Measurements from ENCODE around the gene TOE1. TPM values are rescaled to one million over a fixed set of nuclear protein-coding genes. Genes with fewer than 3 reads are reported as not detected.
"Not testable (repeated sequence)": the region's sequence is repeated elsewhere in the genome, so short reads cannot be mapped to it uniquely, and the experiment has no call there.

The TOE1 gene
- total RNA-seq, 1 experiment from 2014 or later, result 18.2 TPM

DNA sequence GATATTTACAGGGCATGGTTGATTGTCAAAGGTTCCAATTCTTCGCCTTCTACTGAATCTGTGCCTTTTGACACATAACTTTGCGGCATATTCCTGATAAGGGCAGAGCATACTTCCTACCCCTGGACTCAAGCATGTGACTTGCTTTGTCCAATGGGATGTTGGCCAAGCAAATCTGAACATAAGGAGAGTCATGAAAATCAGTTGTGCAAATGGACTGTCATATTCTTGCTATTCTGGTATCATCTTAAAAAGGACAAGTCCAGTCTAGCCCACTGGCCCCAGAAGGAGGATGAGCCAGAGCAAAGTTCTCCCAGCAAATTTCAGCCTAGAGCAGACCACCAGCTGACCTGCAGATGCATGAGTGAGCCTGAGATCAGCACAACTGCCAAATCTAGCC is 41.3 kb downstream of the TOE1 start:
- POLR2A ChIA-PET (ENCODE audit: unreplicated experiment), result no interaction called here
- Histone ChIP-seq H2AFZ (ENCODE audit: low read length) (no peak overlapping the region), H3K27me3 (ENCODE audit: low read length) (no peaks in the 10 kb centered on the region), H3K4me2 (ENCODE audit: low read length) (no peak overlapping the region), H4K20me1 (ENCODE audit: low read length) (no peaks in the 10 kb centered on the region), H3K79me2 (ENCODE audit: low read length) (no peaks in the 10 kb centered on the region), H3K9me2 (replicated peaks; ENCODE audit: low read length) (no peaks in the 10 kb centered on the region), H3F3A (ENCODE audit: low read length, unreplicated experiment) (no peaks in the 10 kb centered on the region), H3K4me3 (ENCODE audit: low read length) (no peak overlapping the region), H3K4me1 (ENCODE audit: insufficient read depth, low read length) (no peaks in the 10 kb centered on the region), H3K9me3 (ENCODE audit: low read length) (no peaks in the 10 kb centered on the region), H3K27ac (ENCODE audit: low read length) (no peak overlapping the region), H3K36me3 (ENCODE audit: low read depth, low read length) (no peaks in the 10 kb centered on the region), H3K9ac (ENCODE audit: low read length) (no peak overlapping the region)
- DNase-seq (no peak), ATAC-seq (no peak)
- CTCF ChIA-PET, result no interaction called here
- TF ChIP-seq CTCF (conservative IDR thresholded peaks at IDR 0.05; ENCODE audit: low read depth, low read length), result no peak
- TF ChIP-seq EZH2 (IDR thresholded peaks at IDR 0.05; ENCODE audit: low read length, unreplicated experiment), result no peak
- TF ChIP-seq EZH2phosphoT487 (IDR thresholded peaks at IDR 0.05; ENCODE audit: borderline replicate concordance, low read length), result no peak
- intact Hi-C loops (cut with micrococcal nuclease), result no loop called here
- no TSS peak for BruUV-seq (replicated peaks)

- ATAC-seq, result no peak
Measured at GRCh38 chr1:45383191-45383590, 43.2 kb downstream of the TOE1 start.

GRCh38 chr1:45384213-45384612 is 44.2 kb downstream of the TOE1 start:
- DNase-seq; H3K4me1 ChIP-seq (ENCODE audit: insufficient read depth, low read length); H4K20me1 ChIP-seq (ENCODE audit: low read length); H3K9me3 ChIP-seq (ENCODE audit: low read length); H3K27me3 ChIP-seq (ENCODE audit: low read length); intact Hi-C loops (cut with micrococcal nuclease); H3K4me2 ChIP-seq (ENCODE audit: low read length); H3K4me3 ChIP-seq (ENCODE audit: low read length); ATAC-seq; H3K9me2 ChIP-seq (replicated peaks; ENCODE audit: low read length); H3K36me3 ChIP-seq (ENCODE audit: low read depth, low read length); H3K27ac ChIP-seq (ENCODE audit: low read length); BruUV-seq (replicated peaks); H3K9ac ChIP-seq (ENCODE audit: low read length); H2AFZ ChIP-seq (ENCODE audit: low read length); H3F3A ChIP-seq (ENCODE audit: low read length, unreplicated experiment); H3K79me2 ChIP-seq (ENCODE audit: low read length): not testable (repeated sequence)
- ChIA-PET POLR2A (ENCODE audit: unreplicated experiment) (interaction anchor here (0.6 kb wide), 1 partner anchor 489 kb away, joined by 6 read pairs; no protein-coding TSS in a partner anchor), CTCF (interaction anchor here (0.6 kb wide), 1 partner anchor 476 kb away, joined by 10 read pairs; no protein-coding TSS in a partner anchor)

More at GRCh38 chr1:45383191-45383590, 43.2 kb downstream of the TOE1 start:
- no peaks in the 10 kb centered on the region for H3F3A ChIP-seq (ENCODE audit: low read length, unreplicated experiment)
- no peak overlapping the region for H2AFZ ChIP-seq (ENCODE audit: low read length)
- no peaks in the 10 kb centered on the region for H3K79me2 ChIP-seq (ENCODE audit: low read length)
- CTCF ChIA-PET, result no interaction called here
- no TSS peak for BruUV-seq (replicated peaks)
- H3K9me2 ChIP-seq (replicated peaks; ENCODE audit: low read length), result no peaks in the 10 kb centered on the region
- no peak overlapping the region for H3K4me2 ChIP-seq (ENCODE audit: low read length)
- POLR2A ChIA-PET (ENCODE audit: unreplicated experiment), result interaction anchor here (0.6 kb wide), 1 partner anchor 80 kb away, joined by 10 read pairs; no protein-coding TSS in a partner anchor
- TF ChIP-seq EZH2phosphoT487 (IDR thresholded peaks at IDR 0.05; ENCODE audit: borderline replicate concordance, low read length), result no peak
- TF ChIP-seq EZH2 (IDR thresholded peaks at IDR 0.05; ENCODE audit: low read length, unreplicated experiment), result no peak
- no peak for TF ChIP-seq CTCF (conservative IDR thresholded peaks at IDR 0.05; ENCODE audit: low read depth, low read length)
- no peak overlapping the region for H3K27ac ChIP-seq (ENCODE audit: low read length)
- no peaks in the 10 kb centered on the region for H3K4me1 ChIP-seq (ENCODE audit: insufficient read depth, low read length)
- no peaks in the 10 kb centered on the region for H3K9me3 ChIP-seq (ENCODE audit: low read length)
- no peaks in the 10 kb centered on the region for H4K20me1 ChIP-seq (ENCODE audit: low read length)
- H3K27me3 ChIP-seq (ENCODE audit: low read length), result no peaks in the 10 kb centered on the region
- no peak for DNase-seq
- no peak overlapping the region for H3K4me3 ChIP-seq (ENCODE audit: low read length)
- H3K36me3 ChIP-seq (ENCODE audit: low read depth, low read length), result no peaks in the 10 kb centered on the region
- intact Hi-C loops (cut with micrococcal nuclease), result no loop called here
- no peak overlapping the region for H3K9ac ChIP-seq (ENCODE audit: low read length)
